ENCODE results near the gene TMEM183A.

Gene TMEM183A

DNA sequence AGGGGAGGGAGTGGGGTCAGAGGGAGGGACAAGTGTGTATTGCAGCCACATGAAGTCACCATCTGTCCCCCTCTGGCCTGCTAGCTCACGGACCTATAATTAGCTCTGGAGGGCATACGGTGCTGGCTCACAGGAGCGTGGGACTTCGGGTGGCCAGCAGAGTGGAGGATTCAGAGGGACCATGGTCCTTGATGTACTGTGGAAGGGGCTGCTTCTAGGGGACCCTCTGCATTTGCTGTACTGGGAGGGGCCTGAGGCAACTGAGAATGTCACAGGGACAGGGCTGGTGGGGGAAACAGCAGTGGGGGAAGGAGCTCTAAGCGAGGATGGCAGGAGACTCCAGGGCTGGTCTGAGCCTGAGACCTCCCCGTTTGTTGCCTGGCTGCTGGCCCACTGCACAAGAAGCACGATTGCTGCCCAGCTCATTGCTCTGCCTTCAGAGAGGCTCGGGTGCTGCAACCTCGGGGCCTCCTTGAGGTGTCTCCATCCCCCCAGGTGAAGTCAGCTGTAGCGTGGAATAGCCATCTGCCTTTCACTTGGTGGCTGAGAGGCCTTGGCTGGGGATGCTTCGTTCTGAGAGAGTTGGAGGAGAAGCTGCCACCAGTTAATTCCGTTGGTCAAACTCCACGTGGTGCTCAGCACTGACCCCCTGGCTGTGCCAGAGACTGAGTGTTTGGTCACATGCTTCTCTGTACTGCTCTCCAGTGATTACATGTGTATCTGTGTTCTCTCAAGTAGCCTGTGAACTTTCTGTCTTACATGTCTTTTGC is 21.8 kb downstream of the TMEM183A start:
- no peak overlapping the region for H2AFZ ChIP-seq
- no peak for TF ChIP-seq CTCF (IDR thresholded peaks at IDR 0.05)
- no peak overlapping the region for H3K4me3 ChIP-seq (ENCODE audit: low read depth, low read length)
- no peaks in the 10 kb centered on the region for H3K36me3 ChIP-seq (ENCODE audit: control insufficient read depth, insufficient read depth, low read length)
- no peak overlapping the region for H3K9ac ChIP-seq
- no peaks in the 10 kb centered on the region for H3K27me3 ChIP-seq (ENCODE audit: control insufficient read depth, insufficient read depth, low read length)
- no peaks in the 10 kb centered on the region for H3K9me3 ChIP-seq (ENCODE audit: control insufficient read depth, low read length)
- no peaks in the 10 kb centered on the region for H3K4me1 ChIP-seq
- H3K4me2 ChIP-seq (ENCODE audit: low read length): no peak overlapping the region
- H3K27ac ChIP-seq: no peak overlapping the region
- no peaks in the 10 kb centered on the region for H3K79me2 ChIP-seq

DNA sequence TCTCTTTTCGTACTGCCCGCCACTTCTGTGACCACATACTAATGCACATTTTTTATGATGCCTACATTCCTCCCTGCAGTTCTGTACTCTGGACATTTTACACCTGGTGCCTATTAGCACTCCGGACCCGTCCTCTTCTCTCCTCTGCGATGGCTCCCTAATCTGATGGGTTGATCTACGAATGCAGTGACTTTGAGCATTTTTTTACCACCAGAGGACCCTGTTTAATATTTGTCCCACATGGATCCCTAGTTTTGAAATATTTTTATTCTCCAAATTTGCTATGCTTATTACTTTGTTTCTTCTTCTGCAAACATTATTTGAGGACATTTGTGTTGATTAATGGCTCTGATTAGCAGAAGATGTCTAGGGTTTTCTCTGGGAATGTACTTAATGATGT is 24.3 kb downstream of the TMEM183A start:
- H3K79me2 ChIP-seq: no peaks in the 10 kb centered on the region
- no peak for TF ChIP-seq CTCF (IDR thresholded peaks at IDR 0.05)
- no peak overlapping the region for H3K4me2 ChIP-seq (ENCODE audit: low read length)
- H3K36me3 ChIP-seq (ENCODE audit: control insufficient read depth, insufficient read depth, low read length): no peaks in the 10 kb centered on the region
- no peak overlapping the region for H3K27ac ChIP-seq
- no peaks in the 10 kb centered on the region for H3K27me3 ChIP-seq (ENCODE audit: control insufficient read depth, insufficient read depth, low read length)
- H2AFZ ChIP-seq: no peak overlapping the region
- H3K9me3 ChIP-seq (ENCODE audit: control insufficient read depth, low read length): no peaks in the 10 kb centered on the region
- H3K9ac ChIP-seq: no peak overlapping the region
- H3K4me1 ChIP-seq: no peaks in the 10 kb centered on the region
- H3K4me3 ChIP-seq (ENCODE audit: low read depth, low read length): no peak overlapping the region

GRCh38 chr1:203033287-203033686 is 26.1 kb downstream of the TMEM183A start:
- Histone ChIP-seq H3K9ac (no peak overlapping the region), H3K9me3 (ENCODE audit: control insufficient read depth, low read length) (no peaks in the 10 kb centered on the region), H3K4me3 (ENCODE audit: low read depth, low read length) (no peak overlapping the region), H3K4me2 (ENCODE audit: low read length) (no peak overlapping the region), H2AFZ (no peak overlapping the region), H3K36me3 (ENCODE audit: control insufficient read depth, insufficient read depth, low read length) (no peaks in the 10 kb centered on the region), H3K27me3 (ENCODE audit: control insufficient read depth, insufficient read depth, low read length) (no peaks in the 10 kb centered on the region), H3K4me1 (peaks cover 4% of the 10 kb centered on the region), H3K27ac (no peak overlapping the region), H3K79me2 (no peaks in the 10 kb centered on the region)
- no peak for TF ChIP-seq CTCF (IDR thresholded peaks at IDR 0.05)

GRCh38 chr1:203033917-203034316 is 26.7 kb downstream of the TMEM183A start:
- Histone ChIP-seq H3K9me3 (ENCODE audit: control insufficient read depth, low read length) (no peaks in the 10 kb centered on the region), H3K36me3 (ENCODE audit: control insufficient read depth, insufficient read depth, low read length) (no peaks in the 10 kb centered on the region), H3K79me2 (no peaks in the 10 kb centered on the region), H3K4me1 (peaks cover 4% of the 10 kb centered on the region), H3K4me3 (ENCODE audit: low read depth, low read length) (no peak overlapping the region), H2AFZ (no peak overlapping the region), H3K4me2 (ENCODE audit: low read length) (no peak overlapping the region), H3K27me3 (ENCODE audit: control insufficient read depth, insufficient read depth, low read length) (no peaks in the 10 kb centered on the region), H3K9ac (no peak overlapping the region), H3K27ac (no peak overlapping the region)
- no peak for TF ChIP-seq CTCF (IDR thresholded peaks at IDR 0.05)

Measured in parathyroid adenoma (tissue), 2 donors.